ENCODE results near the gene HOXC11. TPM values are rescaled to one million over a fixed set of nuclear protein-coding genes. Genes with fewer than 3 reads are reported as not detected.

HOXC11 gene
- polyA plus RNA-seq (ENCODE audit: insufficient read depth in 1 of 5, insufficient read length in 5 of 5, low replicate concordance in 1 of 5), result under 1 TPM in 1 of 5 donors, not detected in 4; 0.40 TPM
- long read RNA-seq, donor 1, result 0 reads
- long read RNA-seq, donor 2, result 0 reads
- long read RNA-seq, donor 3, result 0 reads
- long read RNA-seq, donor 4, result 0 reads
- long read RNA-seq, donor 5, result 0 reads
- long read RNA-seq, donor 6, result 0 reads
- long read RNA-seq, donor 7, result 0 reads
- long read RNA-seq, donor 8, result 0 reads

- no peak for DNase-seq
These were observed at the start of gene HOXC11 for GRCh38 chr12:53972722-53973235. HOXC11 (plus strand) TSS chr12:53973126; CDS start chr12:53973242, 116 bp downstream.

GRCh38 chr12:53924521-53925405 lies 48.2 kb upstream of the HOXC11 start:
- no peak for DNase-seq

DNA sequence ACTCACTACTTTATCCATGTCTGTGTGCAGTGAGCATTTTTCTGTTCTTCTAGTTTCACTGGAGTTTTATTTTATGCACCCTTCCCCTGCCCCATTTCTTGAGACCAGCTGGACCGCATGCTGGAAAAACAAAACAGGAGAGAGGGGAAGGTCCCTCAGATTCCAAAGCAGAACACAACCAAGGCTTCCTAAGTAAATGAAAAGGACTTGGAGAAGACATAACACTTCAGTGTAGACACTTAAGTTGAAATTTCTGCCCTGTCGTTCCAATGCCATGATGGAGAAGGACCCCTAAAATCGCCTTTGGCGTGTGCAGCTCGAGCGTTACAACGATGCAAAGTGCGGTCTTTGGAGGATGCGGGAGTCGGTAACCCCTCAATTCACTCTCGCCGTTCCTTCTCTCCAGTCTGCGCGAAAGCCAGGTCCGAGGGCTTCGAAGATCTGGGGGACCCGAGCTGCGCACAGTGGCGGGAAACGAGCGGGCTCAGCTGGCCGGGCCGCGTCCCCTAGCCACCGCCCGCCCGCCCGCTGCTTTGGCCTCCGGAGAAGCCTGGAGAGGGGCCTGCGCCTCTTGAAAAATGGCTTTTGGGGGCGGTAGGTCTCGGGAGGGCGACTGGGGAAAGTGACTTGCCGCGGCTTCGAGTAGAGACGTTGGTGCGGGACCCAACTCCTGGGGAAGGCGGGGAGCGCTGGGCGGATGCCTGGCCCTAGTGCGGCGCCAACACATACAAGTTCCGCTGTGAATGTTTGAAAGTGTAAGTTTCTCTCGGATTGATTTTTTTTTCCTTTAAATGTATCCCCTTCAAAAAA lies 45.5 kb upstream of the HOXC11 start:
- DNase-seq, result no peak

GRCh38 chr12:53928054-53928835 lies 44.7 kb upstream of the HOXC11 start:
- DNase-seq, result no peak

DNA sequence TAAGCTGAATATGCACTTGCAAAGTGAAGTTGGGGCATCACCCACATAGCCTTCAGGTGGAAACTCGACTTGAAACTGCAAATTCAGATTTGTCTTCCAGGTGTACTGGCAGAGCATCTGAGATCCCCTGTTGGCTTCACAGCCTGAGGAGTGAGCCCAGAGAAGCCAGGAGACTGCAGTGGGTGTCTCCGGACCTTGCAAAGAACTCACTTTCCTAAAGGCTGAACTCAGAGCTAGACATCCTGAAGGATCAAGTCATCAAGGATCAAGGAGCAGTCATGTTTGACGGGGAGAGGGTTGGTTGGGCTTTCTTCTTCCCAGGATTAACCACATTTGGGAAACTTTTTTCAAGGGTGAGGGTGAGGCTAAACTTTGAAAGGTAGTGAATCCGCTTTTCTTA lies 43.4 kb upstream of the HOXC11 start:
- DNase-seq, result no peak

- DNase-seq, result no peak
These were observed 42.2 kb upstream of the HOXC11 start for GRCh38 chr12:53930591-53931255.

DNA sequence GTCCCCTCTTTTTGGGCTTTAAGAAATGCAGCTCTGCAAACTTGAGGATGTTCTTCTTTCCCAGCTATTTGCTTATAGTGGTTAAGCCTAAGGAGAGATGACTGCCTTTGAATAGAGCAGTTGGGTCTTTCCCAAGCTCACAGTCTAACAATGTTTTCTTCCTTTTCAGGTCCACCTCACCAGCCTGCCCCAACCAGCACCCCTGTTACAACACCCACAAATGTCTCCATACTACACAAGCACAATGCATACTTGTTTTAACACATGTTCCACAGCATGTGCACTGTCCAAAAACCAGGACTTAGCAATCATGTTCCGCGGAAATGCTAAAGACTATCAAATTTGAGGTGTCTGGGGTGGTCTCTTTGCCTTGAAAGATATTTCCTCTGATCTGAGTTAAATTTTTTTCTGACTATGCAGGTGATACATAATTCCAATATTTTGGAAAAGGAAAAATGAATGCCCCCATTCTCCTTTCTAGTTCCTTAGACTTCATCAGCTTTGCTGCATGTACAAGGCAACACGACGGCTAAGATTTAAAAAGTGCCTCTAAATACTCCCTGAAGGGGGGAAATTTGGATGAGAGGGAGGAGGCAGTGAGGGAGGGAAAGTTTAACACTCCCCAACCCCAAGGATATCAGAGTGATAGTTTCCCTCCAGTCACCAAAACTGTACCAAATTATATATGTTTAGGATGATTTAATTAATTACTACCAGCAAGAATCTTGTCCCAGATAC lies 40.9 kb upstream of the HOXC11 start:
- DNase-seq, result no peak

DNA sequence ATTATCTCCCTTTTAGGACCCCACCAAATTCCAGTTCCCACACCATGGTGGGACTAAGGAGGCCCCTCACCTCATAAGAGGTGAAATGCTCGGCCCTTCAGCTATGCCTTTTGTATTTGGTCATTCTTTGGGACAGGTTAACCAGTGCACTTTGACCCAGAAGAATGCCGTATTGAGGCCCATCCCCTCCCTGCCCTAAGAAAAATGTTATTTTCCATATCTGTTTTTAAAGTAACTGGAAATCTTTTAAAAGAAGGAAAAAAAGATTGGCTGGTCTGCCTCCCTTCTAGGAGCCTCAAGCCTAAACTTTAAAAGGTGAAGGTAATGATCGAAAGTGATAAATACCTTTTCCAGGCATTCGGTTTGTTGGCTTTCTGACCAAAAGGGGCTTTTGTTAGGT lies 40.0 kb upstream of the HOXC11 start:
- no peak for DNase-seq

GRCh38 chr12:53935383-53936341 lies 37.3 kb upstream of the HOXC11 start:
- DNase-seq, result no peak

GRCh38 chr12:53937099-53937498 lies 35.8 kb upstream of the HOXC11 start:
- DNase-seq, result no peak

GRCh38 chr12:53937596-53938325 lies 35.2 kb upstream of the HOXC11 start:
- DNase-seq, result no peak

DNA sequence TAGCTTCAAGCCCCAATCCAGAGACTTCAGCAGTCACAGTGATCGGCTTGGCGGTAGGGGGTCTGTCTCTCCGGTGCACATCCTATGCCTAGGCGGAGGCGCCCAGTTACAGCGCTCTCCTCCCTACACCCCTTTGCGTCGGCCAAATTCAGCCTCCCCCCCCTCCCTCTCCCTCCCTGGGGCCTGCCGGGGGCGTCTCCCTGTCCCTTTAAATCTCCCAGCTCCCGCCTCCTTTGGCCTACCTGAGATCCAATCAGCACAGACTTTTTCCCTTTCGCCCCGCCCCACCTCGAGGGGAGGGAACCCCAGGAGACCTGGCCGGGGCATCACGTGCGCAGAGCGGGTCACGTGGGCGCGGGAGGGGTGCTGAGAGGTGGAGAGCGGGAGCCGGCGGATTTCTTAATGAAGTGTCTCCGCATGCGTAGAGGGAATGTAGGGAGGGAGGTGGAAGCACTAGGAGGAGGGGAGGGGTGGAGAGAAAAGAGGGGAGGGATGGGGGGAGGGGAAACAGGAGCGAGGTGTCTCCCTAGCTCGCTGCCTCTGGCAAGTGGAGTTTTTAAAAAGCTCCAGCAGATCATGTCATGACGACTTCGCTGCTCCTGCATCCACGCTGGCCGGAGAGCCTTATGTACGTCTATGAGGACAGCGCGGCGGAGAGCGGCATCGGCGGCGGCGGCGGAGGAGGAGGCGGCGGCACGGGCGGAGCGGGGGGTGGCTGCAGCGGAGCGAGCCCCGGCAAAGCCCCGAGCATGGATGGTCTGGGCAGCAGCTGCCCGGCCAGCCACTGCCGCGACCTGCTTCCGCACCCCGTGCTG lies 34.4 kb upstream of the HOXC11 start, which contains the start of gene HOXC13:
TSS of gene HOXC13 (plus strand) at position 506 of the 815 bp plus-strand sequence. CDS start at position 582, 76 bp downstream.
- peak; percentile 44 to 62 for DNase-seq

DNA sequence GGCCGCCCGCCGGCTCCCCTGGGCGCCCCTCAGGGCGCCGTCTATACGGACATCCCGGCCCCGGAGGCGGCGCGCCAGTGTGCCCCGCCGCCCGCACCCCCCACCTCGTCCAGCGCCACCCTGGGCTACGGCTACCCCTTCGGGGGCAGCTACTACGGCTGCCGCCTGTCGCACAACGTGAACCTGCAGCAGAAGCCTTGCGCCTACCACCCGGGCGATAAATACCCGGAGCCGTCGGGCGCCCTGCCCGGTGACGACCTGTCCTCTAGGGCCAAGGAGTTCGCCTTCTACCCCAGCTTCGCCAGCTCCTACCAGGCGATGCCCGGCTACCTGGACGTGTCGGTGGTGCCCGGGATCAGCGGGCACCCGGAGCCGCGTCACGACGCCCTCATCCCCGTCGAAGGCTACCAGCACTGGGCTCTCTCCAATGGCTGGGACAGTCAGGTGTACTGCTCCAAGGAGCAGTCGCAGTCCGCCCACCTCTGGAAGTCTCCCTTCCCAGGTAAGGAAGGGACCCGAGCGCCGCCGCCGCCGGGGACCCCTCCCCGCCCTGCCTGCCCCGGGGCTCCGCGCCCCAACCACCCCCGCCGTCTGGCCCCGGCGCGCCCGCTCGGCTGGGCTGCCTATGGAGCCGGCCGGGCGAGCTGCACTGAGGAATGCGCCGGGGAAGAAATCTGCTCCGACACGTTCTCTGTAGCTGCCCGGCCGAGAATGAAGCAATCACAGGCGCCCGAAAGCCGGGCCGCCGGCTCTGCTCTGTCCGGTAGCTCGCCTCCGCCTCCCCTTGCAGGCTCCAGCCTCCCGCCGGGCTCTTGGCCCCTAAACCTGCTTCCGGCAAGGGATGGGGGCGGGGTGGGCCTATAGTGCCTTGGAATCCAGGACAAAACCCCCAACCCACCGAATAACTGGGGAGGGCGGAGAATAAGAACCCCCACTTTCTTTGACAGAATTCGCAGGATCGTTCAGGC lies 33.5 kb upstream of the HOXC11 start:
- DNase-seq, result peak; percentile 26 to 37

- DNase-seq, result no peak
These were observed 32.4 kb upstream of the HOXC11 start for GRCh38 chr12:53940443-53941014.

GRCh38 chr12:53941187-53941586 lies 31.7 kb upstream of the HOXC11 start:
- DNase-seq, result no peak

Measured in right lung (tissue), 10 donors.